Pancreas (tissue), 10 donors: Measurements from ENCODE around the gene TCF7L1. TPM values are rescaled to one million over a fixed set of nuclear protein-coding genes. Genes with fewer than 3 reads are reported as not detected.

Source experiments
- ATAC-seq, 4 donors: fragments of 200-7000 bp; cut with Tn5 transposase; one replicate each; pipeline versions ENCODE4 v1.8.0 to v1.9.1; 2020; ENCODE audit warnings: mild to moderate bottlenecking in 4 of 4, moderate library complexity in 4 of 4
- DNase-seq, 6 donors: peaks; one replicate each; pipeline ENCODE4 v3.0.0-alpha.2; 2020
- FAIRE-seq: peaks from 2 replicates; lab custom pipeline; 2012; peaks lifted over from hg19 to GRCh38; lab: Jason Lieb, UNC
- H3K27ac ChIP-seq, 4 donors: fragments of 200-600 bp; sonication (generic); 1 replicate in 3 of 4; 2 replicates in 1 of 4; pipeline versions ENCODE4 v1.5.0 to v1.8.0; 2020
- H3K27me3 ChIP-seq, 4 donors: fragments of 200-600 bp; one replicate each; pipeline ENCODE4 v1.8.0; 2021
- H3K36me3 ChIP-seq, 3 donors: fragments of 200-600 bp; sonication (generic) in 1 of 3; one replicate each; pipeline versions ENCODE4 v1.5.0 to v1.8.0; 2020 to 2021
- H3K4me1 ChIP-seq, 3 donors: fragments of 200-600 bp; one replicate each; pipeline ENCODE4 v1.8.0; 2021
- H3K4me3 ChIP-seq, 4 donors: fragments of 200-600 bp; sonication (generic) in 2 of 4; one replicate each; pipeline versions ENCODE4 v1.5.0 to v1.8.0; 2020 to 2021
- H3K9me3 ChIP-seq, 4 donors: fragments of 200-600 bp; one replicate each; pipeline ENCODE4 v1.8.0; 2021
- CTCF ChIP-seq, 4 donors: fragments of 200-600 bp; sonication (generic) in 3 of 4; IDR thresholded peaks; one replicate each; pipeline versions ENCODE4 v1.5.0 to v1.8.0; 2021; ENCODE audit warnings: antibody characterized with exemption in 4 of 4
- WGBS, 2 donors: extraction: QIAGEN DNeasy Blood & Tissue Kit; methylation state at CpG; one replicate each; pipeline ENCODE4 v1.1.7; 2013; 5-methylcytosine and 5-hydroxymethylcytosine counted together
- intact Hi-C, 3 donors: fragments of 100-400 bp; cut with DNase I; formaldehyde crosslinking; loops; one replicate each; pipeline versions ENCODE4 v1.11.1 to v1.14.2; 2022
- polyA plus RNA-seq, 2 donors: library from polyadenylated mRNA; stranded (reverse); fragments of 200-250 nt; gene quantifications; one replicate each; pipeline ENCODE4 v1.2.3, GENCODE V29; 2013
- total RNA-seq, 6 donors: library from RNA; stranded (reverse); fragmentation: NEBNext Ultra II Directional in 4 of 6; extraction: Animal tissue kit (Norgen Biotek cat#: 25700) in 4 of 6; gene quantifications; one replicate each; pipeline versions ENCODE4 v1.2.1 to v1.2.4, GENCODE V29; 2021 to 2023
- donor health status: healthy with polysubstance abuse.
- donor health status: DM: no; HTN: no; CAD: no; lungs with moderate emphysema.
- donor health status: DM: no; HTN: no; CAD: no.
- donor health status: control.
- donor health status: control.
- donor health status: Bipolar disorder and iron deficiency.
- donor health status: DM: yes; HTN: yes; CAD: no.
- donor health status: DM: no; HTN: no; CAD: no.
- donor health status: DM: no; HTN: no; CAD: no.
- donor health status: DM: yes; HTN: yes; CAD: no.

The TCF7L1 gene
- total and polyA plus RNA-seq, 8 donors = 1.1 to 4.0 (median 1.8) TPM

DNA sequence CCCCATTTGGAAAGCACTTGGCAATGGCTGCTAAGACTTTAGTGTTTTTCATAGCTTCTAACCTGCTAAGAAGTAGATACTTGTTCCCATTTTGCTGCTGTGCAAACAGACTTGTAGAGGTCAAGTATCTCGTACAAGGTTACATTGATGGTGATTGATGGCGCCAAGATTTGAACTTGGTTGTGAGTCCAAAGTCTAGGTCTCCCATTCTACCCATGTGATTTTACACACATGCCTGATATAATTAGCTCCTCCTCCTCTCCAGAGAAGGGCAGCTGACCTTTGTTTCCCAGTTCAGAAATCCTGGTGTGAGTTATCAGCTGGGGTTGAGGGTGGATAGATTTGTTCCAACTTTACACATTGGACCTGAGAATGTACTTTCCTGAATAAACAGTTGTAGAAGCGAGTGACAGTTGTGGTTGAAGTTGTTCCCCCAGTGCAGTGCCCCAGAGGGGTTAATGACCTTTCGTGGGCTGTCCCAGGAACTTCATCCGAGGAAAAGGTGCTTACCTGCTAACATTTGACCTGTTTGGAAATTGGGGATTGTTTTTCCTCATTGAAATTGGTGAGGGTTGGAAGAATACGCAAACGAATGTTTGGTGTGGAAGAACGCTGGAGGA is 10.4 kb downstream of the TCF7L1 start:
- Histone ChIP-seq H3K36me3 (no peaks in the 10 kb centered on the region), H3K4me1 (peaks cover 0 to 6% (median 3%) of the 10 kb centered on the region in 3 donors), H3K27ac (no peak overlapping the region), H3K9me3 (no peaks in the 10 kb centered on the region), H3K27me3 (no peaks in the 10 kb centered on the region), H3K4me3 (no peak overlapping the region)
- intact Hi-C loops = no loop called here
- TF ChIP-seq CTCF (IDR thresholded peaks at IDR 0.05) = no peak
- DNase-seq (peak in 2 of 6 donors; percentile 41 to 49), ATAC-seq (peak; percentile 82 to 97 (median 93)), FAIRE-seq (no peak)
- 34% methylated on average over 8 of the region's 8 CpGs for WGBS, 2 donors

GRCh38 chr2:85145116-85145820 is 12.1 kb downstream of the TCF7L1 start:
- Histone ChIP-seq H3K9me3 (no peaks in the 10 kb centered on the region), H3K4me3 (no peak overlapping the region), H3K4me1 (peaks cover 0 to 6% (median 3%) of the 10 kb centered on the region in 3 donors), H3K36me3 (no peaks in the 10 kb centered on the region), H3K27me3 (no peaks in the 10 kb centered on the region), H3K27ac (no peak overlapping the region)
- no peak for ATAC-seq
- DNase-seq = no peak
- no peak for FAIRE-seq
- 81 to 84% methylated on average over 4 of the region's 4 CpGs for WGBS, 2 donors
- no peak for TF ChIP-seq CTCF (IDR thresholded peaks at IDR 0.05)
- intact Hi-C loops = no loop called here

DNA sequence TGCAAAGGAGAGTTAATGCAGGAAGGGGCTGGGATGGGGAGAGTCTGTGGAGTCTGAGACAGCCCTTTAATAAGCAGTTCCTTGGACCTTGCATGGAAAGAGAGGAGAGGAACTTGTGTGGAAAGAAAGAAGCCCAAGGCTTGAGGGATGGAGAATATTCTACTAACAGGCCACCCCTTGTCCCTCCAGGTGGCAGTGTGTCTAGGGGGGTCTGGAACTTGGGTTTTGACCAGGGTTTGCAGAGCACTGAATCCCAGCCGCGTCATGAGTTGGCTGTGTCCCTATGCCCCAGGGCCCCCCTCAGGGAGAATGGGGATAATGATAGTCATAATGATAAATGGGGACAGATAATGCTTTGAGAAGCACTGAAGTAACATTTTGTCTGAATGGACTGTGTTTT is 15.0 kb downstream of the TCF7L1 start:
- no peak overlapping the region for H3K4me3 ChIP-seq
- no peaks in the 10 kb centered on the region for H3K36me3 ChIP-seq
- no peak for TF ChIP-seq CTCF (IDR thresholded peaks at IDR 0.05)
- no peaks in the 10 kb centered on the region for H3K27me3 ChIP-seq
- FAIRE-seq = no peak
- H3K9me3 ChIP-seq = no peaks in the 10 kb centered on the region
- DNase-seq = no peak
- 63 to 80% methylated on average over 2 of the region's 2 CpGs for WGBS, 2 donors
- intact Hi-C loops = no loop called here
- H3K4me1 ChIP-seq = peaks cover 0 to 5% (median 1%) of the 10 kb centered on the region in 3 donors
- no peak overlapping the region for H3K27ac ChIP-seq
- no peak for ATAC-seq

DNA sequence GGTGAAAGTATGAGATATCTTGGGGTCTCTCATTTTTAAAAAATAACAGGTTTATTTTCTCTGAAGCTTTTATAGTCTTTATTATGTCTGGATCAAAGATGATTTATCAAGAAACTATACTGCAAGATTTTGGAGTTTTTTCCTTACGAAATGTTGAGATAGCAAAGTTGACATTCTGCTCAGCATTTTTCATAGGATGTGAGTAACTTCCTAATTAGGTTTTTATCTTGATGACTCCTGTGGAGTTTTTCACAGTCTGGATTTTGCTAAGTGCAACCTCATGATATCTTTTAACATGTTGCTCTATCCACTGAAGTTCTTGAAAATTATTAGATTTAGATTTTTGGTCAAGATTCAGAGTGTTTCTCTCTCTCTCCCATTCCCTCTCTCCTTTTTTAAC is 17.8 kb downstream of the TCF7L1 start:
- H3K4me3 ChIP-seq = no peak overlapping the region
- H3K9me3 ChIP-seq = no peaks in the 10 kb centered on the region
- peaks cover 0 to 4% (median 2%) of the 10 kb centered on the region in 3 donors for H3K4me1 ChIP-seq
- intact Hi-C loops = no loop called here
- no peak overlapping the region for H3K27ac ChIP-seq
- no peaks in the 10 kb centered on the region for H3K27me3 ChIP-seq
- FAIRE-seq (no peak), DNase-seq (no peak), ATAC-seq (no peak)
- TF ChIP-seq CTCF (IDR thresholded peaks at IDR 0.05) = no peak
- 78 to 82% methylated on average over 1 of the region's 1 CpG for WGBS, 2 donors
- no peaks in the 10 kb centered on the region for H3K36me3 ChIP-seq

- Histone ChIP-seq H3K9me3 (no peaks in the 10 kb centered on the region), H3K27ac (no peak overlapping the region), H3K27me3 (no peaks in the 10 kb centered on the region), H3K36me3 (no peaks in the 10 kb centered on the region), H3K4me1 (peaks cover 0 to 4% (median 2%) of the 10 kb centered on the region in 3 donors), H3K4me3 (no peak overlapping the region)
- FAIRE-seq (no peak), DNase-seq (no peak), ATAC-seq (no peak)
- TF ChIP-seq CTCF (IDR thresholded peaks at IDR 0.05) = no peak
- WGBS, 2 donors = 67 to 76% methylated on average over 2 of the region's 2 CpGs
- intact Hi-C loops = no loop called here
Measured at GRCh38 chr2:85152895-85153294, 19.7 kb downstream of the TCF7L1 start.
